ENCODE results near the gene DCDC2C.

DNA sequence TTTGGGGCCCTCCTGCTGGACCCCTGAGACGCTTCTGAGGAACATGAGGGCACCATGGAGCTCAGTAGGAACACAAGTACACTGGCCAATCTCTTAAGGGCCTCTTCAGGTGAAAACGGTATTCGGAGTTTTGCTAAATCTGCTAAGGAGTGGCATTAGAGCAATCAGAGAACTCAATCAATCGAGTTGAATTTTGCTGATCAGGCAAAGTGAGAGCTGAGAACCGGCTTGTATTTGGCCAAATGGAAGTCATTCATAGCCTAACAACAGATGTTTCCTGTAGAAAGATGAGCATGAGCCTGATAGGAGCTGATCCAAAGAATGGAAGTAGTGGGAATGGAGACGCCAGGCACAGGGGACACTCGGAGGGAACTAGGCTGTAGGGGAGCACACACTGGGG, 133.7 kb downstream of the DCDC2C start:
- TF ChIP-seq EZH2 (IDR thresholded peaks at IDR 0.05; ENCODE audit: insufficient read depth, poor library complexity, severe bottlenecking) (no peak), EZH2phosphoT487 (IDR thresholded peaks at IDR 0.05; ENCODE audit: insufficient read depth, low read depth) (no peak)
